Measurements from ENCODE around the gene BTF3. TPM values are rescaled to one million over a fixed set of nuclear protein-coding genes. Genes with fewer than 3 reads are reported as not detected.
"Not testable (repeated sequence)": the region's sequence is repeated elsewhere in the genome, so short reads cannot be mapped to it uniquely, and the experiment has no call there.

The BTF3 gene
- polyA plus RNA-seq, 3 donors = 858 to 1,111 (median 1,033) TPM

- no peak for DNase-seq (ENCODE audit: extremely low read depth in 1 of 11, low read depth in 9 of 11, low spot score in 4 of 11)
Measured at GRCh38 chr5:73469878-73470277, 28.4 kb upstream of the BTF3 start.

- DNase-seq (ENCODE audit: extremely low read depth in 1 of 11, low read depth in 9 of 11, low spot score in 4 of 11) = no peak
Measured at GRCh38 chr5:73471654-73472053, 26.6 kb upstream of the BTF3 start.

DNA sequence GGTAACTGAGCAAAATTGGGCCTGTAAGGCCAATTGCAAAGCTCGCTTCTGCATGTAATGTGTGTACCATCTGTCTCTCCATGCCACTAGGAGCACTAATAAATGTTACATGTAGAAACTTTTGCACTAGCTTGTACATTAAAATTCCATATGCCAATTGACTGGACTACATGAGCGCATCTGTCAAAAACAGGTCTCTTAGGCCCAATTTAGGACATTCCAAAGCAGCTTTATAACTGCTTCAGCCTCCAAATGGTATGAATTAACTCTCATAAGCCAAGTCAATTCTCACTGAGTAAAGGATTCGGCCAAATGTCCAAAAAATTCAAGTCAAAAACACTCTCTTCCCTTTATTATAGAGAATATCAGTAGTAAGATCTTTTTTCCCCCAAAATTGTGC is 26.1 kb upstream of the BTF3 start:
- no peak for DNase-seq (ENCODE audit: extremely low read depth in 1 of 11, low read depth in 9 of 11, low spot score in 4 of 11)

- DNase-seq (ENCODE audit: extremely low read depth in 1 of 11, low read depth in 9 of 11, low spot score in 4 of 11) = no peak
Measured at GRCh38 chr5:73480500-73480899, 17.7 kb upstream of the BTF3 start.

DNA sequence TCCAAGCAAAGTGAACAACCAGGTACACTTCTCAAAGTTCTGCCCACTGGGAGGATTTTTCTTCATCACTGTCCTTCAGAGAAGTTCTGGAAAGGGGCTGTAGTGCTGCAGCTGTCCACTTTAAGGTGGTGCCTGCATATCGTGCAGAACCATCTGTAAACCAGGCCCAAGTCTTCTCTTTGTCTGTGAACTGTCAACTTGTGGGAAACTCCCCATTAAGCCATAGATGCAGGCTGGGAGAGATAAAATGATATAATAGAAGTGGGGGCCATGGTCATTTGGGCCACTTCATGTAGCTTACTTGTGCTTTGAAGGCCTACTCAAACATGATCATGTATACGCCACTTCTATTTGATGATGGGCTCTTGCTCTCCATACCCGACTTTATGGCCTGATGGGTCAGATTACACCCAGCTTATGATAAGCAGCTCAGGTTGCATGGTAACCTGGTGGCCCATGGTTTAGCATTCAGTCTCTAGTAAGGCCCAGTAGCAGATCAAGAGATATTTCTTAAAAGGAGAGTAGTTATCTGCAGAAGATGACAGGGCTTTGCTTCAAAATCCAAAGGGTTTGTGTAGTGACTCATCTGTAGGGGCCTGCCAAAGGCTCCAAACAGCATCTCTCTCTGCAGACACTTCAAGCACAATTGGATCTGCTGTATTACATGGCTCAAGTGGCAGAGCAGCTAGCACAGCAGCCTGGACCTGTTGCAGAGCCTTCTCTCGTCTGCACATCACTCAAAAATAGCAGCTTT is 15.7 kb upstream of the BTF3 start:
- DNase-seq (ENCODE audit: extremely low read depth in 1 of 11, low read depth in 9 of 11, low spot score in 4 of 11) = no peak

GRCh38 chr5:73483676-73484075 is 14.6 kb upstream of the BTF3 start:
- DNase-seq (ENCODE audit: extremely low read depth in 1 of 11, low read depth in 9 of 11, low spot score in 4 of 11) = no peak

- no peak for DNase-seq (ENCODE audit: extremely low read depth in 1 of 11, low read depth in 9 of 11, low spot score in 4 of 11)
Measured at GRCh38 chr5:73484511-73484910, 13.7 kb upstream of the BTF3 start.

DNA sequence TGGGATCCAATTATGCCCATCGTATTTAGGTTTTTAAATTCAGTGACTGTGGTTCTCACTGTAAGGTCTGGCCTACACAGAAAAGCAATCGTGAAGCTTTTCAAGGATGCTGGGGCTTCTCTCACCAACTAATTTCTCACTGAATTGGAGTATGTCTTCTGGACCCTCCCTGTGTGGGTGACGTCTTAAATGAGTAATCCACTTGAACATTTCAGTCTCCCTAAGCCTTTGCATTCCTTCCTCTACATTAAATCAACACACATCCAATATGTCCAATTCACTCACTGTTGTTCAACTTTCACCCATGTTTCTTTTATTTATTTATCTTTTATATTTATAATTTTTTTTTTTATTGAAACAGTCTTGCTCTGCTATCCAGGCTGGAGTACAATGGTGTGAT is 12.5 kb upstream of the BTF3 start:
- no peak for DNase-seq (ENCODE audit: extremely low read depth in 1 of 11, low read depth in 9 of 11, low spot score in 4 of 11)

GRCh38 chr5:73486119-73486899 is 11.9 kb upstream of the BTF3 start:
- no peak for DNase-seq (ENCODE audit: extremely low read depth in 1 of 11, low read depth in 9 of 11, low spot score in 4 of 11)

- not testable (repeated sequence) for DNase-seq (ENCODE audit: extremely low read depth in 1 of 11, low read depth in 9 of 11, low spot score in 4 of 11)
Measured at GRCh38 chr5:73487257-73487656, 11.0 kb upstream of the BTF3 start.

- DNase-seq (ENCODE audit: extremely low read depth in 1 of 11, low read depth in 9 of 11, low spot score in 4 of 11) = no peak
Measured at GRCh38 chr5:73487815-73488214, 10.4 kb upstream of the BTF3 start.

DNA sequence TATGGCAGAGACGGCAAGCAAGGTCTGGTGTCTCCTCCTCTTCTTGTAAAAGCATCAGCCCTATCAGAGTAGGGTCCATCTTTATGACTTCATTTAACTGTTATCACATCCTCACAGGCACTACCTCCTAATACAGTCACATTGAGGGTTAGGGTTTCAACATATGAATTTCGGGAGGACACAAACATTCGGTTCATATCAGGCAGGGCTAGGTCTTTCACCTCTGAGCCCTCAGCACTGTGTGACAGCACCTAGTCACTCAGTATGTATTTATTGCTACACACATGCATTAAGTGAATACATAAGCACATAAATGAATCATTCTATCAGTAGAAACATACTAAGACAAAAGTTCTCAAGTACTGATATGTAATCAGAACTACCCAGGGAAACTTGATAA is 9.4 kb upstream of the BTF3 start:
- no peak for DNase-seq (ENCODE audit: extremely low read depth in 1 of 11, low read depth in 9 of 11, low spot score in 4 of 11)

- no peak for DNase-seq (ENCODE audit: extremely low read depth in 1 of 11, low read depth in 9 of 11, low spot score in 4 of 11)
Measured at GRCh38 chr5:73490088-73490487, 8.2 kb upstream of the BTF3 start.

DNA sequence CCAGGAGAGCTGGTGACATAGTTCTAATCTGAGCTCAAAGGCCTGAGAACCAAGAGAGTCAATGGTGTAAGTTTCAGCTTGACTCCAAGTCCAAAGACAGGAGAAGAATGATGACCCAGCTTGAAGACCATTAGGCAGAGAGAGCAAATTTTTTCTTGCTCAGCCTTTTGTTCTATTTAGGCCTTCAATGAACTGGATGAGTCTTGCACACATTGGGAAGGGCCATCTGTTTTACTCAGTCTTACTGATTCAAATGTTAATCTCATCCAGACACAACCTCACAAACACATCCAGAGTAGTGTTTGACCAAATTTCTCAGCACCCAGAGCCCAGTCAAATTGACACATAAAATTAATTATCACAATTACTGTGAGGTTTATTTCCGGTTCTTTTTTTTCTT is 7.1 kb upstream of the BTF3 start:
- DNase-seq (ENCODE audit: extremely low read depth in 1 of 11, low read depth in 9 of 11, low spot score in 4 of 11) = no peak

DNA sequence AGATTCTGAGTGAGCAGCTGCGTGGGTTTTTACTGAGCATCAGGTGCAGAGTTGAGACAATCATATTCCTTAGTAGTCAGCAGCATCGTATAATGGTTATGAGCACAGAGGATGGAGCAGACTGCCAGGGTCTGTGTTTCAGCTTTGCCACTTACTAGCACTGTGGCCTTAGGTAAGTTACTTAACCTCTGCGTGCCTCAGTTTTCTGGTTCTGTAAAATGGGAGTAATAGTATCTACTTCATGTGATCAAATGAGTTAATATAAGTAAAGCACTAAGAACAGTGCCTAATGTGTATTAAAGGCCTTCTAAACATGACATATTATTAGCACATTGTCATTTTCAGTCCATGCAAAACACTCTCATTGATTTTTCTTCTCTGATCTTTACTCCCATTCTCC is 4.8 kb upstream of the BTF3 start:
- DNase-seq (ENCODE audit: extremely low read depth in 1 of 11, low read depth in 9 of 11, low spot score in 4 of 11) = no peak

DNA sequence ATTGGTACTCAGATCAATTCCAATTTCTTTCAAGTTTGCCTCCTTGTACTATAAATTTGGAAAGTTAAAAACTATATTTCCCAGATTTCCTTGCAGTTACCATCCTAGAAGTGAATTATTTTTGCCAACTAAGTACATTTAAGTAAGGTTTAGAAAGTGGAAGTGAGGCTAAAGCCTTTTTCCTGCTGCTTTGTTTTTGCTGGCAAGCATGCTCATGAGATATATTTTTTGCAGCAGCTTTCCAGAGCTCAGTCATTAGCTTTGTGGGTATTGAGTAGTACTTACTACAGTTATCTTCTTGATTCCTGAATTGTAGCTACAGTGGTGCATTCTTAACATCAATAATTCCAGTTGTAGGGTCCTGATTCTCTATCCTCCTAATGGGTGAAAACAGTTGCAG is 3.5 kb upstream of the BTF3 start:
- DNase-seq (ENCODE audit: extremely low read depth in 1 of 11, low read depth in 9 of 11, low spot score in 4 of 11) = peak in 1 of 11 donors; percentile 2

GRCh38 chr5:73495772-73496335 is 2.4 kb upstream of the BTF3 start:
- DNase-seq (ENCODE audit: extremely low read depth in 1 of 11, low read depth in 9 of 11, low spot score in 4 of 11) = no peak

DNA sequence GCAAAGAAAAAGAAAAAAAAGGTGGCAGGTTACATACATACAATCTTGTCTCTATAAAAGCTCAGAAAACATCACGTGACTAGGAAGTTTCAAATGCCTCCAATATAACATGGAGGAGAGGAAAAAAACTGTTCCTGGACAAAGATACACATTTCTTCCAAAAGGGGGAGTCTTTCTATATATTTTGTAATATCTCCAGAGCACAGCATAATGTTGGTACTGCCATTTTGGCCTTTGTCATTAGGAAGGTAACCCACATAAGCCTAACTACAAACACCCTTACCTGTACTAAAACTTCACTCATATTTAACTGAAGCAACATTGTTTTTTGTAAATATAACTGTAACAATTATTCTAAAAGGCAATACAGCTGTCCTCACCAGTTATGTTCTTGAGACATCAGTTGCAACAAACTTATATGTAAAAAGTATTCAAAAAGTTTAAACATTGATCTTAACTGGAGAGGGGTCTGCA is 1.2 kb upstream of the BTF3 start:
- peak in 4 of 11 donors; percentile 36 to 73 (median 48) for DNase-seq (ENCODE audit: extremely low read depth in 1 of 11, low read depth in 9 of 11, low spot score in 4 of 11)

DNA sequence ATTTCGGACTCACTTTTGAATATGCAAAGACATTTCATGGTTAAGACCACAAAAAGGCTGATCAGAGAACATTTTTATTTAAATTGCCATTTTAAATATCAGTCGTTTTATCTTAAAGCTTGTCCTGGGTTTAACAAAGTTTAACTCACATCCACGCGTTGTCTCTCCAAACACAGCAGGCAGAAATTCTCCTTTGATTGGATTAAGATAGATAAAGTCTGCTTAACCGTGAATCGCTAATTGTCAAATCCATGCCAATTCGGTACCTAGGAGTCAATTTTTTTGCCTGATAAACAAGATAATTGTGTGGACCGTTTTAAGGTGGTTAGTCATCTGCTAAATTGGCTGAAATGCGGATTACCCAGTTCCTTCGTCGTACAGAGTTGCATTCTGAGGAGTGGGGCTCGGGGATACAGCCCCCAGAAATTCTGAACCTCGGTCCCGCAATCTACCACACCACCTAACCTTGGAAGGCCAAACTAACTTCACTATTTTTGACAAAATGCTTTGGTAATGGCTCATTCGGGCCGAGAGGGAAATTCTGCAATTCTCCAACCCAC is 665 bp upstream of the BTF3 start:
- DNase-seq (ENCODE audit: extremely low read depth in 1 of 11, low read depth in 9 of 11, low spot score in 4 of 11) = no peak

- DNase-seq (ENCODE audit: extremely low read depth in 1 of 11, low read depth in 9 of 11, low spot score in 4 of 11) = no peak
Measured at GRCh38 chr5:73499187-73499586, 945 bp downstream of the BTF3 start.

All from renal cortex interstitium (tissue), 11 donors.